Gastroesophageal sphincter (tissue), 3 donors: ENCODE results near the gene RCBTB2.

Experiments
- CTCF ChIP-seq, 4 experiments: fragments of 200-600 bp in 2 of 4; fragments of 450-650 bp in 2 of 4; sonication (generic) in 1 of 4; IDR thresholded peaks; one replicate each; pipeline ENCODE4 v1.5.1; 2017 to 2019; ENCODE audit warnings: antibody characterized with exemption in 4 of 4, mild to moderate bottlenecking in 2 of 4, moderate library complexity in 2 of 4
- POLR2A ChIP-seq, 2 donors: fragments of 450-650 bp; IDR thresholded peaks; one replicate each; pipeline ENCODE4 v1.6.1; 2017; ENCODE audit warnings: antibody characterized with exemption in 2 of 2, mild to moderate bottlenecking in 2 of 2, moderate library complexity in 1 of 2
- POLR2AphosphoS5 ChIP-seq: sonication (generic); formaldehyde crosslinking; IDR thresholded peaks from one replicate; pipeline ENCODE4 v1.6.1; 2017; ENCODE audit warnings: antibody characterized with exemption

- no peak for TF ChIP-seq CTCF (IDR thresholded peaks at IDR 0.05)
- TF ChIP-seq POLR2AphosphoS5: no peak
- no peak for TF ChIP-seq POLR2A (IDR thresholded peaks at IDR 0.05)
Observed at GRCh38 chr13:48487968-48488367, 44.9 kb downstream of the RCBTB2 start.
